Right lobe of liver (tissue), 4 donors: Measurements from ENCODE around the gene S100B.

Source experiments
- CTCF ChIP-seq, 4 donors: fragments of 200-600 bp in 3 of 4; fragments of 450-650 bp in 1 of 4; IDR thresholded peaks; one replicate each; pipeline versions ENCODE4 v1.5.1 to v1.8.0; 2016 to 2022; ENCODE audit warnings: antibody characterized with exemption in 4 of 4, mild to moderate bottlenecking in 2 of 4
- POLR2A ChIP-seq: fragments of 450-650 bp; IDR thresholded peaks from one replicate; pipeline ENCODE4 v1.6.1; 2017; ENCODE audit warnings: antibody characterized with exemption, mild to moderate bottlenecking
- donor health status: DM: no; HTN: no; CAD: no.
- donor health status: DM: no; HTN: no; CAD: no.
- donor health status: DM: no; HTN: yes; CAD: no.

DNA sequence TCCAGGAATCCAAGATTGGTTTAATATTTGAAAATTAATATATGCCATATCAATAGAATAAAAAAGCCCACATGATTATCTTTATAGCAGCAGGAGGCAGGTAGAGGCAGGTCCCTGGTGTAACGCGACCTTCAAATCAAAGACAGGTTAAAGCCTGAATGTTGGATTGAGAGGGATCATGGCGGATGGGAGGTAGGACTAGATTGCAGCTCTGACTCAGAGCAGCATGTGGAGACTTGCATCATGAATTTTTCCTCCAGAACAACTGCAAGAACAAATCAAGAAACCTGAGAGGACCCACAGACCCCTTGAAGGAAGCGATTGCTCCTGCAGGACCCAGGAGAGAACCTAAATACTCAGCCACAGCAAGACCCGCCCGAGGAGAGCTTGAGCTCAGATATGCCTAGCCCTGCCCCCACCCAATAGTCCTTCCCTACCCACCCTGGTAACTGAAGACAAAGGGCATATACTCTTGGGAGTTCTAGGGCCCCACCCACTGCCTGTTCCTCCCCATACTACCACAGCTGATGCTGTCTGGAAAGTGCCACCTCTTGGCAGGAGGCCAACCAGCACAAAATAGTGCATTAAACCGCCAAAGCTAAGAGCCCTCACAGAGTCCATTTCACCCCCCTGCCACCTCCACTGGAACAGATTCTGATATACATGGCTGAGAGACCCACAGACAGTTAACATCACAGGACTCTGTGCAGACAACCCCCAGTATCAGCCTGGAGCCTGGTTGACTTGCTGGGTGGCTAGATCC, 19.5 kb downstream of the S100B start:
- TF ChIP-seq CTCF (IDR thresholded peaks at IDR 0.05) (no peak), POLR2A (no peak)
